Astrocyte of the hippocampus (primary cell): Measurements from ENCODE around the gene S1PR5.
"Not testable (repeated sequence)": the region's sequence is repeated elsewhere in the genome, so short reads cannot be mapped to it uniquely, and the experiment has no call there.

Experiments used
- DNase-seq: peaks from one replicate; pipeline ENCODE4 v3.0.0; 2011; ENCODE audit warnings: low read depth, low spot score

Gene S1PR5, protein sequence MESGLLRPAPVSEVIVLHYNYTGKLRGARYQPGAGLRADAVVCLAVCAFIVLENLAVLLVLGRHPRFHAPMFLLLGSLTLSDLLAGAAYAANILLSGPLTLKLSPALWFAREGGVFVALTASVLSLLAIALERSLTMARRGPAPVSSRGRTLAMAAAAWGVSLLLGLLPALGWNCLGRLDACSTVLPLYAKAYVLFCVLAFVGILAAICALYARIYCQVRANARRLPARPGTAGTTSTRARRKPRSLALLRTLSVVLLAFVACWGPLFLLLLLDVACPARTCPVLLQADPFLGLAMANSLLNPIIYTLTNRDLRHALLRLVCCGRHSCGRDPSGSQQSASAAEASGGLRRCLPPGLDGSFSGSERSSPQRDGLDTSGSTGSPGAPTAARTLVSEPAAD

DNA sequence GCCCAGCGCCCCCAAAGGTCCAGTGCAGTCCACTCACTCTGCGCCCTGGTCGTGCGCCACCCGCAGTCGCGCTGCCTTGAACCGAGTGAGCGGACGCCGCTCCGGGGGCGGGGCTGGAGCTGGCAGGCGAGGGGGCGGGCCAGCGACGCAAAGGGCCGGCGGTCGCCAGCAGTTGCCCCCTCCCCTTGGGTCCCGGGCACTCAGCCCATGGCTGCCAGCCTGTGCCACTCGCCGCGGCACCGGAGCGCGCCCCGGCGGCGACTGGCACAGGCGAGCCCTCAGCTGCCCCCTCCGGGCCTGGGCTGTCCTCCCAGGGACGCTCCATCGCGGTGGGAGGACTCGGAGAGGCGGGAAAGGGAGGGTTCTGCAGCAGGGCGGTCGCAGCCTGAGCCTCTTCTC, at the start of gene S1PR5:
S1PR5 (minus strand) TSS at position 87 of the 399 bp plus-strand sequence. CDS start 2,436 bp downstream, outside the sequence.
- DNase-seq, result peak; percentile 18

DNA sequence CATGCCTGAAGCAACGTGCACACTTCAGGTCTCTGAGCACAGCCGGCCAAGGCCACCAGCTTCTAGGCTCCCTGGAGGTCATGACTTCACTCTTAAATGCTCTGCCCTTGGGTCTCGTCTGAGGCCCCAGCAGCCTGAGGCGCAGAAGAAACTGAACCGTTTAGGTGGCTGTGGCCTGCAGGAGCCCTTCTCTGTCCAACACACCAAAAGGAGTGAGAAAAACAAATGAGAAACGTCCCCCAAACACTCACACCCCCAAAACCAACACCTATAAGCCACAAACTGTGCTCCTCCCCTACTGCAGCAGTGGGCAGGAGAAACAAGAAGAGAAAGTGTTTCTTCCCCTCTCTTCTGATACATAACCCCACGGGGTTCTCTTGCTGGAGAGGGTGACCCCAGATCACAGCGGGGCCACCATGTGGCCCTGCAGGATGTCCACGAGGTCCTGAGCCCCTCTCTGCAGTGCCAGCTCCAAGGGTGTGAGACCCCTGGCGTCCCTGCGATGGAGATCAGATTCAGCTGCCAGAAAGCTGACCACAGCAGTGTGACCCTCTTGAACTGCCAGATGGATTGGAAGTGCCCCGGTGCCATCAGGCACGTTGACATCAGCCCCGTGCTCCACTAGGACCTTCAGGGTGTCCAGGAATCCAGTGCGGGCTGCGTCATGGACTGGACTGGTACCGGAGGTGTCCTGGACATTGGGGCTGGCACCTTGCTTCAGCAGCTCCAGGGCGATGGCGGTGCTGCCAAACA, 49.6 kb upstream of the S1PR5 start:
- no peak for DNase-seq

DNA sequence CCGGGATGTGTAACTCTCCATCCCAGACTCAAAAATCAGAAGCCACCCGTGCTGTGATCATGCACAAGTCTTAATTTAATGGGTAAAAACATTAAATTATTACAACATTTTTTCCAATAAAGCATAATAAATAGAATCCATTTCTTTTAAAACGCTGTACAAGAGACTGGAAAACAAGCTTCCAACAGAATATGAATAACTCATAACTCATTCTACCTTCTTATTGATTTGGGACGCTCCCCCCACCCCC, 49.1 kb upstream of the S1PR5 start:
- DNase-seq, result no peak

- DNase-seq, result peak; percentile 99
Measured at GRCh38 chr19:10565567-10566407, 48.5 kb upstream of the S1PR5 start, which contains the start of gene KRI1. Gene KRI1, minus strand, starts transcription at chr19:10566010. Its CDS starts 11 bp downstream, at chr19:10565999.

GRCh38 chr19:10565028-10565566, 47.9 kb upstream of the S1PR5 start:
- peak; percentile 57 for DNase-seq

DNA sequence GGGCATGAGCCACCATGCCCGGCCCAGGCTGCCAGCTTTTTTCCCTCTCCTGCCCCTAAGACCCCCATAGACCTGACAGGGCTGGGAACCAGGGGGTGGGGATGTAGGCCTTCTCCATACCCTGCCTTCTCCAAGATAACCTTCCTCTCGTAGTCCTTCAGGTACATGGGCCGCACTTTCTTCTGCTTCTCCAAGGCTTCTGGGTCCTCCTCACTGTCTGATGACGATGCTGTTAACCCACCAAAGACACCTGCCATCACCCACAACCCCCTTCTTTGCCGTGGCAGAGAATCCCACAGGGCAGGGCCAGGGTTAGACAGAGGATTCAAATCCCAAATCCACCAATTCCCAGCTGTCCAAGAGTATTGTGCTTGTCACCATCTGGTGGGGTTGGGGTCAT, 45.4 kb upstream of the S1PR5 start:
- no peak for DNase-seq

DNA sequence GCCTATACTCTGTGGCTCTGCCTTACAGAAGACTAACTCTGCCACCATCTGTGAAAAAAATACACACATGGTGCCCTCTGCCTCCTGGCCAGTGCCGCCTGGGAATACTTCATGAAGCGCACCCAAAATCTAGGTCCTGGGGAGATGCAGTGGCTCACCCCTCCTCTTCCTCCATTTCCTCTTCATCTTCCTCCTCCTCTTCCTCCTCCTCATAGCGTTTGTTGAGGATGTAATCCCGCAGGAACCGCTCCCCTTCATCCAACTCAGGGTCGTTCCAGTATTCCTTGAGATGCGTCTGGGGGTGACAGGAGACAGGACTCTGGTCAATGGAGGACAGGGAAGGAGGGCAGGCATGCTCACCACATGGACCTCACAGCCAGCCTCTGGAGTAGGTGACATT, 42.9 kb upstream of the S1PR5 start:
- no peak for DNase-seq

DNA sequence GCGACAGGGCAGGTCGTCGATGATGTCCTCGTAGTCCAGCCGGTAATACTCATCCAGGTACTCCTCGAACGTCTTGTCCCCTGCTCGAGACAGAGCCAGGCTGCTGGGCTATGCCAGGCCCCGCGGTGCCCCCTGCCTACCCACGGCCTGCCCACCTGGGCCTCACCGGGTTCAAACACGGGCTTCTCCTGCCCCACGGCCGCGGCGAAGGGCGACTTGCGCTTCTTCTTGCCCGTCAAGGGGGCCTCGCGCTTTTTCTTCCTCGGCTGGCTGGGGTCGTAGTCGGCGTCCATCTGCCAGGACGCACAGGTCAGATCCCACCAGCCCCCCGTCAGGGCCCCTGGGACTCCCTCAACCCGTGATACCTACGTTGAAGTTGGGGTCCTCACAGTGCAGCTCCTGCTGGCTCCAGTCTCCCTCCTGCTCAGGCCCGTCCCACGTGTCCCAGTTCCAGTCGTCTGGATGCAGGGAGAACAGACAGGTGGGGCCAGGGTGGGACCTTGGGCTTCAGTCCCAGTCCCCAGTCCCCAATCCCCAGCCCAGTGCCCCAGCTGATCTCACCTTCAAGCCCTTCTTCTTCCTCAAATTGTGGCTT, 40.5 kb upstream of the S1PR5 start:
- DNase-seq, result no peak

GRCh38 chr19:10555610-10555973, 38.3 kb upstream of the S1PR5 start:
- no peak for DNase-seq

GRCh38 chr19:10554760-10555609, 37.7 kb upstream of the S1PR5 start:
- no peak for DNase-seq

DNA sequence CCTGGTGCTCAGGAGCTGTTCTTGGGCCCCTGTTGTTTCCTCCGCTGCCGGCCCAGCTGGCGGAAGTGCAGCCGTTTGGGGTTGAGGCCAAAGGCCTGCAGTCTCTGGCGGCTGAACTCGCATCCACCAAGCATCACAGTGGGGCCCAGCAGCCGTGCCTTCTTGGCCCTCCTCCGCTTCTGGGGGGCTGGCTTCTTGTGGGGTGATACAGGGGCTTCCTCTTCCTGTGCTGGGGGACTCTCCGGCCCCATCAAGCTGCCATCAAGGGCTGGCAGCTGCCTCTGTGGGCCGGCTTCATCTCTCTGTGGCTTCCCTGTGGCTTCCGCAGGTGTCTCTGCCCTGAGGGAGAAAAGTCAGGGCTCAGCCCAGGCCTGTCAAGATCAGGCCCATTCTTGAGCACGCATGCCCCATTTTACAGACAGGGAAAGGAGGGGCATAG, 36.7 kb upstream of the S1PR5 start:
- DNase-seq, result no peak

GRCh38 chr19:10553087-10553667, 35.9 kb upstream of the S1PR5 start:
- no peak for DNase-seq

- DNase-seq, result peak; percentile 29
Measured at GRCh38 chr19:10552510-10553053, 35.3 kb upstream of the S1PR5 start.

- DNase-seq, result no peak
Measured at GRCh38 chr19:10551698-10552301, 34.6 kb upstream of the S1PR5 start.

DNA sequence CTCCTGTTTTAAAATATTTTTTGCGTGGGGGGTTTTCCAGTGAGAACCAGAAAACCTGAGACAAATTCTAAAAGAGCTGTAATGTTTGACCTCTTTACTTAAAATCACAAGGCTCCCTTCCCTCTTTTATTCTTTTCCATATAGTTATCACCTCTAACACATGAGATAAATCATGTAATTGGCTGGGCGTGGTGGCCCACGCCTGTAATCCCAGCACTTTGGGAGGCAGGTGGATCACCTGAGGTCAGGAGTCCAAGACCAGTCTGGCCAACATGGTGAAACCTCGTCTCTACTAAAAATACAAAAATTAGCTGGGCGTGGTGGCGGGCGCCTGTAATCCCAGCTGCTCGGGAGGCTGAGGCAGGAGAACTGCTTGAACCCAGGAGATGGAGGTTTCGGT, 33.8 kb upstream of the S1PR5 start:
- DNase-seq, result not testable (repeated sequence)

GRCh38 chr19:10550336-10550735, 33.1 kb upstream of the S1PR5 start:
- DNase-seq, result no peak

DNA sequence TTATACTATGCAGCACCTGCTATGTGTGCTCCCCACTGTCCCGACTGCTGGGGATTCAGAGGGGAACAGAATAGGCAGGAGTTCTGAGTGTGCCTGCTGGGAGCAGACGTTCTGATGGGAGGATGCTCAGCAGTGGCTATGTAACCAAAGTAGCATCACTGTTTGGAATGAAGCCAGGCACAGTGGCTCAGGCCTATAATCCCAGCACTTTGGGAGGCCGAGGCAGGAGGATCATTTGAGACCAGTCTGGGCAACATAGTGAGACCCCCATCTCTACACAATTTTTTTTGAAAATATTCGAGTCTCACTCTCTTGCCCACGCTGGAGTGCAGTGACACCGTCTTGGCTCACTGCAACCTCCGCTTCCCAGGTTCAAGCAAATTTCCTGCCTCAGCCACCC, 32.5 kb upstream of the S1PR5 start:
- DNase-seq, result no peak

DNA sequence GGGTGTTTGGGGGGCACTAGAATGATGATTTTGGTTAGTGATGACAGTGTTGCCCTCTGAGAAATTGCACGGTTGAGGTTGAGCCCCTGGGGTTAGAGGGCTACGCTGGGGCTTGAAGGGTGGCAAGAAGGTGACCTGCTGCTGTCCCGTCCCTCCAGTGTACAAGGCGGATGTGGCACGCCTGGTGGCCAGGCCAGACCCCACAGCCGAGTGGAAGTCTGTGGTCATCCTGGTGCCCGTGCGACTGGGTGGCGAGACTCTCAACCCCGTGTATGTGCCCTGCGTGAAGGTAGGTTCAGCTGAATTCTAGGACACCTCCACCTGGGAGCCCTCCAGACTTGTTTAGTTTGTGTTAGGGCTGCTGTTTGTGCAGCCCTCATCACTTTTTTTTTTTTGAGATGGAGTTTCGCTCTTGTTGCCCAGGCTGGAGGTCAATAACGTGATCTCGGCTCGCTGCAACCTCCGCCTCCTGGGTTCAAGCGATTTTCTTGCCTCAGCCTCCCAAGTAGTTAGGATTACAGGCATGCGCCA, 31.6 kb upstream of the S1PR5 start:
- DNase-seq, result no peak

GRCh38 chr19:10546817-10547216, 29.6 kb upstream of the S1PR5 start:
- no peak for DNase-seq
